ENCODE results near the gene PNPLA2.

Gene PNPLA2

DNA sequence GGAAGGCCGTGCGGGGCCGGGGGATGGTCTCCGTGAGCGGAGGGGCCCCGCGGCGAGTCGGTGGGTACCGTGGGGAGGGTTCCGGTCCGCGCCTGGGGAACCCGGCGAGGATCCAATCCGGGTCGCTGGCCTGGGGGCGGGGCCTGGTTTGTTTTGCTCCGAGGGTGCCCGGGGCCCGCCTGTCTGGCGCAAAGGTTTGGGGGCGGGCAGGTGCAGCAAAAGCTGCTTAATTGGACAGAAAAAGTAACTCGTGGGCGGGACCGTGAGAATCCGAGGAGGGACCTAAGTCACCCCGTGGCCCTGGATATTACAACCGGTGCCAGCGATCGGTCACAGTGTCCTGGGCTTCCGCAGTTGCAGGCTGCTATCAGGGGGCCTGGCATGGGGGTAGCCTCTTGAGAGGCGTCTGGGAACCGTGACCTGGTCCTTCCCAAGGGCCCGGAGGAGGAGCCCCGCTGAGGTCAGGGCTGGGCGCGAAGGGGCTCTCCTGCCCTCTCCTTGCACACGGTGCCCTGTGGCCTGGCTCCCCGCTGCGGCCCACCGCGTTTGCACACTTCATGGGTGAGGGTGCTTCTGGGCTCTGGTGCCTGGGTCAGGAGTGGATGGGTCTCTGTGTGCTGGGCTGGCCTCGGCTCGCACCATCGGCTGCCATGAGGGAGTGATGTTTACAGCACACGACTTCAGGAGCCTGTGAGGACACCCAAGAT is 1.4 kb downstream of the PNPLA2 start:
- DNase-seq: peak; percentile 85

DNA sequence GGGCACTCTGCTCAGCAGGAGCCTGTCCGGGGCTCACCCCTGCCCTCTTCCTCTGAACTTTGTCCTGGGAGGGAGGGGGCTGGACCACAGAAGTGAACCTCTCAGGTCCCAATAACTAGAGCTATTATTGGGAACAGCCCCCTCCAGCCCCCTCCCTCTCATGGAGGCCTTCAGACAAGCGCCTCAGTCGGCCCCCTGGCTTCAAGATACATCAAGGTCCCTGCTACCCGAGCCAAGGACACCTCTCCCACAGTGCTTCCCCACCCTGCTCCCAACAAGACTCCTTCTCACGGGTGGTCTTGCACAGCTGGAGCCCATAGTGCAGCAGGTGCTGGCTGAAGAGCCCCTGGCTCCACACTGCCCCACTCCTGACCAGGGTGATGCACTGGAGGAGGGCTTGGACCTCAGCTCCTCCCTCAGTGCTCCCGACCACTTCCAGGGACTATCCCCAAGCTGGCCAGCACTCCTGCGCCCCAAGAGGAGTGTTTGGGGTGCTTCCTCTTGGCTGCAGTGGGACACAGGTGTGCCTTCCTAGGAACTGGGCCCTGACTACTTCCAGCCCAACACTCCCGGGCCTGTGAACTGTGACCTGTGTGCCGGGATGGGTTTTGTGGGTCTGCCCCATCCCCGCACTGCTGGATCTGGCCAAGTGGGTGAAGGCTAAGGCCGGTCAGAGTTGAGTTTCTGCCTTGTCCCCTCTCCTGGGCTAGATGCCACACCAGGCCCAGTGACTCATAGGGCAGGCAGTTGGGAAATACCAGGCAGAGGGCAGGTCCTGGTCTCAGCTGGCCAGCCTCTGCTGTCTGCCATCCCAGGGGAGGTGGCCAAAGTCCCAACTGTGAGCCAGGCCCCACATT is 2.2 kb downstream of the PNPLA2 start:
- DNase-seq: no peak

DNA sequence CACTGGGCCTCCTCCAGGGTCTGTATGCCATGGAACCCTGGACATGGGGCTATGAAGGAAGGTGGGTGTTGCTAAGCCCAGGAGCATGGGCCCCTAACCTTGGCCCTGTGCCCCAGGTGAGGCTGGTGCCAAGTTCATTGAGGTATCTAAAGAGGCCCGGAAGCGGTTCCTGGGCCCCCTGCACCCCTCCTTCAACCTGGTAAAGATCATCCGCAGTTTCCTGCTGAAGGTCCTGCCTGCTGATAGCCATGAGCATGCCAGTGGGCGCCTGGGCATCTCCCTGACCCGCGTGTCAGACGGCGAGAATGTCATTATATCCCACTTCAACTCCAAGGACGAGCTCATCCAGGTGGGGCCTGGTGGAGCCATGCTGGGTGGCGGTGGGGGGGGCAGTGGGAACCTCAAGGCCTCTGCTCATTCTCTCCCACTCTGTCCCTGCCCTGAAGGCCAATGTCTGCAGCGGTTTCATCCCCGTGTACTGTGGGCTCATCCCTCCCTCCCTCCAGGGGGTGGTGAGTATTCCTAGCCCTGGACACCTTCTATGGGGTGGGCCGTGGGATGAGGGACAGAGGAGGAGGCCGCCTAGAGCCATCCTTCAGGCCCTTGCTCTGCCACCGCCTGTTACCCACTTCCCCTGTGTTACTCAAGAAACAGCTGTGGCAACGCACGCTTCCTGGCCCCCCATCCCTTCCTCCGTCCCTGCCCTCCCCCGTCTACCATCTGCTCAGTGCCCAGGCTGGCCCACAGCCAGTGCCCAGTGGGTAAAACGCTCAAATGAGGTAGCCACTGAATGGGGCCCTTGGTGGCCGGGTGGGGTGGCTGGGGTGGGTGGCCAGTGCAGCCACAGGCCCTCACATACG is 3.0 kb downstream of the PNPLA2 start:
- no peak for DNase-seq

DNA sequence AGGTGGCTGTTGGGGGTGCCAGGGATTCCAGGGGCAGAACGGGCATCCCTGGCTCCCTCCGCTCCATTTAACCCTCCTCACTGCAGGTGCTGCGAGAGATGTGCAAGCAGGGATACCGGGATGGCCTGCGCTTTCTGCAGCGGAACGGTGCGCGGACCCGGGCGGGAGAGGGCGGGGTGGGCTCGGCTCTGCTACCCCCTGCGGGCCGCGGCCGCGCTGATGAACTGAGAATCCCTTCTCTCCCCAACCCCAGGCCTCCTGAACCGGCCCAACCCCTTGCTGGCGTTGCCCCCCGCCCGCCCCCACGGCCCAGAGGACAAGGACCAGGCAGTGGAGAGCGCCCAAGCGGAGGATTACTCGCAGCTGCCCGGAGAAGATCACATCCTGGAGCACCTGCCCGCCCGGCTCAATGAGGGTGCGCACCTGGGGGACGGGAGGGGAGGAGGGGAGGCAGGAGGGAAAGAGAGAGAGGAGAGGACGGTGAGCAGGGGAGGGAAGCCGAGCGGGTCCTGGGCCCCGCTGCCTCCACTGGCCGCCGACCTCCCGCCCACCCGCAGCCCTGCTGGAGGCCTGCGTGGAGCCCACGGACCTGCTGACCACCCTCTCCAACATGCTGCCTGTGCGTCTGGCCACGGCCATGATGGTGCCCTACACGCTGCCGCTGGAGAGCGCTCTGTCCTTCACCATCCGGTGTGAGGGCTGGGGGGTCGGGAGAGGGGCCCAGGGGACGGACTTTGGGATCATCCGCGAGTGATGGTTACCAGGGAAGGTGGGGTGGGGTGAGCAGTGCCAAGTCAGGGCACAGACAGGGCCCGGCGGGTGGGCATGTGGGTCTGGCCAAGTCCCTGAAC is 5.0 kb downstream of the PNPLA2 start:
- DNase-seq: no peak

DNA sequence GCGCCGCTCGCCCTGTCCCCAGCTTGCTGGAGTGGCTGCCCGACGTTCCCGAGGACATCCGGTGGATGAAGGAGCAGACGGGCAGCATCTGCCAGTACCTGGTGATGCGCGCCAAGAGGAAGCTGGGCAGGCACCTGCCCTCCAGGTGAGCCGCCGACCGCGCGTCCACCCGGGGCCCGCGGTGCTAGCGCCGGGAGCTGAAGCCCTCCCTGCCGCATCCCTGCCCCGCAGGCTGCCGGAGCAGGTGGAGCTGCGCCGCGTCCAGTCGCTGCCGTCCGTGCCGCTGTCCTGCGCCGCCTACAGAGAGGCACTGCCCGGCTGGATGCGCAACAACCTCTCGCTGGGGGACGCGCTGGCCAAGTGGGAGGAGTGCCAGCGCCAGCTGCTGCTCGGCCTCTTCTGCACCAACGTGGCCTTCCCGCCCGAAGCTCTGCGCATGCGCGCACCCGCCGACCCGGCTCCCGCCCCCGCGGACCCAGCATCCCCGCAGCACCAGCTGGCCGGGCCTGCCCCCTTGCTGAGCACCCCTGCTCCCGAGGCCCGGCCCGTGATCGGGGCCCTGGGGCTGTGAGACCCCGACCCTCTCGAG is 5.7 kb downstream of the PNPLA2 start:
- DNase-seq: no peak

DNA sequence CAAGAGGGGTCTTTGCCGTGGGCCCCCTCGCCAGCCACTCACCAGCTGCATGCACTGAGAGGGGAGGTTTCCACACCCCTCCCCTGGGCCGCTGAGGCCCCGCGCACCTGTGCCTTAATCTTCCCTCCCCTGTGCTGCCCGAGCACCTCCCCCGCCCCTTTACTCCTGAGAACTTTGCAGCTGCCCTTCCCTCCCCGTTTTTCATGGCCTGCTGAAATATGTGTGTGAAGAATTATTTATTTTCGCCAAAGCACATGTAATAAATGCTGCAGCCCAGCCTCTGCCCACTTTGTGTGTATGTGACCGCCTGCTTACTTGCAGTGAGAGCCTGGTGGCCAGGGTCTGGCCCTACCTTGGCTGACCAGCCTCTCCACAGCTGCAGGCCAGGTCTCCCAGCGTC is 6.2 kb downstream of the PNPLA2 start:
- no peak for DNase-seq

DNA sequence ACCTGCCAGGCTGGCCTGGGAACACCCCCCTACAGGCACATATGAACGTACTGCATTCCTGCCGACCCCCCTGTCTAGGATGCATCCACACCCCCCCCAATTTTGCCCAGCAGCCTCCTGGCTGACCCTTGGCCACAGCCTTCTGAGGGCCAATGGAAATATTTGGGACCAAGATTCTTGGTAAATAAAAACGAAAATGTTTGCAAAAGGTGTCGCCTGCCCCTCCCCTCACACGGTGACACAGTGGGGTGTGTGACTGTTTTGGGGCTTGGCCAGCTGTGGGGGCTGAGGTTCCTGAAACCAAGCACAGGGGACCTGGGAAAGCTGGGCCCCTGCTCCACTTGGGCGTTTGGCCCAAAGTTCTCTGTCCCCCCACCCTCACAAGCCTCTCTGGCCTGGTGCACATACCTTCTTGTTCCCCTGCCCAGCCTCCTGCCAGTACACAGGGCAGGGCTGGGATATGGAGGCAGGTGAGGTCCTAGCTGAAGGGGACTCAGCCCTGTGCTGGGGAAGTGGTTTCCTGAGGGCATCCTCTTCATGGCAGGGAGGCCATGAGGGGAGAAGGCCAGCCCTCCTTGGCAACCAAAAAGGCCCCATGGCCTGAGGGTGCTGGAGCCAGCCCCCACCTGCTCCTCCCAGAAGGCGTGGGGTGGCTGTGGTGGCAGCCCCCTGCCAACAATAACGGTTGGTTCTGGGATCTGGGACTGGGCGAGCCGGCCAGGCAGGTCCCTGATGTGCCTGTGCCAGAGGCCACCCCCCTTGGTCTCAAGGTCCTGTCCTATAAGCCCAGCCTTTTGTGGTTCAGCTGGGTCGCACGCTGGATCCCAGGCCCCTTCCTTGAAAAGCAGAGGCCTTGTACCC is 6.9 kb downstream of the PNPLA2 start:
- DNase-seq: no peak

DNA sequence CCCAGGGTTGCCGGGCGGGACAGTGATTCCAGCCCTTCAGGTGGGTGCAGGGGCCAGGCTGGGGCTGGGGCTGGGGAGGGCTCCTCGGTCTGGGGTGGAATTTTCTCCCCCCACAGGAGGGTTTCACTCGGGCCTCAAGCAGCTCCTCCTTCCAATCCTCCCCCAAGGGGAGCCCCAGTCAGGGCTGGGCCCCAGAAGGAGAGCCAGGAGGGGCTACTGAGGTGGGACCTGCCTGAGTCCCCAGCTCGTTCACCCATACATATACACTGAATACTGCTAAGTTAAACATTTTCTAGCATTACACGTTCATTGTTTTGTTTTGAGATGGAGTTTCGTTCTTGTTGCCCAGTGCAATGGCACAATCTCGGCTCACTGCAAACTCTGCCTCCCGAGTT is 7.5 kb downstream of the PNPLA2 start:
- DNase-seq: no peak

DNA sequence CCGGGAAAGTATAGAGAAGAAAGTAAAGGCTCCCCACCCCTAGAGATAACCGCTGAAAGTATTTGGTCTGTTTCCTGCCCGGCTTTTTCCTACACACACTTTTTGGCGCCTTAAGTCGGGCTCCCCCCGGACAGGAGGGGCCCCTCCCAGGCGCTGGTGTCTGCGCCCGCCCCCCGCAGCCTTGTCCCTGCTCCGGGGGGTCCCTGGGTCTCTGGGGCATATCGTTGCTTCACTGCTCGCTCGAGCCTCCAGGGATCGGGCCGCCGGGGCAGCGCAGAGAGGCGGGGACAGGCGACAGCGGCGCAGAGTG is 8.1 kb downstream of the PNPLA2 start:
- no peak for DNase-seq

DNA sequence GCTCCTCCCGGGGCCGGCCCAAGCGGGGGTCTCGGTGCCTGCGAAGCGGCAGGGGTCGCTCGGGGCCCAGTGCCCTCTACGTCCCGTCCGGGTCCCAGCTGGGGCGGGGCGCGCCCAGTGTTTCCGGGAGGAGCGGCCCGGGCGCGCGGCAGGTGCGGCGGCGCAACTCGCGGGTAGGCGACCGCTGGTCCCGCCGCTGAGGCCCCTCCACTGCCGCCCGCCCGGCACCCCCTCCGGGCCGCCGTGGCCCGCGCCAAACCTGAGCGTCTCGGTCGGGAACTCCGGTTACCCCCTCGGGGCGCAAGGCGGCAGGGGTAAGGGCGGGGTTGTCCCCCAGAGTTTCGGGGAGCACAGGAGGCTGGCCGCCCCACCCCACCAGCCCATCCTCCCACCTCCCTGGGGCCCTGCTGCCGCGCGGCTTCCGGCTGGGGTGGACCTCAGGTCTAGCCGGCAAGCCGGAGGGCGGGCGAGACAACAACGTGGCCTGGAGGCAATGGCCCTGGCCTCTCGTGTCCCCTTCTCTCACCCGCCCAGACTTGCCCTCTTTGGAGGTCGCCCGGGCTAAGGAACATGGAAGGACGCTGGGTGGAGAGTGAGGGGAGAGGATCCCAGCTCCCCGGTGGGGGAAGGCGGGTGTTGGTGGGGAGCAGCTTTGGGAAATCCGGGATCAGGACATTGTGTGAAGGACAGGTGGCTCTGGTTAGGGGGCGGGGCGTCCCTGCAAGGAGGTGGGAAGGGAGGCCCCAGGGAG is 8.6 kb downstream of the PNPLA2 start:
- no peak for DNase-seq

DNA sequence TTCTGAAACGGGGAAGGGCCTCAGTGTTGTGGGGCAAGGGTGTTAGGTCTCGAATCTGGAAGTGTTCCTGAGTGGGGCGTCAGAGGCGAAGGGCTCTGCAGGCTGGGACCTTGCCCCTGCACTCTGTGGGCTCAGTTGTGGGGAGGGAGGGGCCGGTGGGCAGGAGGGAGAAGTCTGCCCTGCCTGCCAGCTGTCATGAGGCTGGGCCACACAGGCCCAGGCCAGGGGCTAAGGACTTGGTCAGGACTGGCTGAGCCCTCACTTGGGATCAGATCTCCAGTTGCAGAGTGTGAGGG is 9.1 kb downstream of the PNPLA2 start, which contains the start of gene CRACR2B:
Gene CRACR2B, plus strand, starts transcription at position 23 of the 296 bp plus-strand sequence. CDS start 689 bp downstream, outside the sequence.
- DNase-seq: no peak

DNA sequence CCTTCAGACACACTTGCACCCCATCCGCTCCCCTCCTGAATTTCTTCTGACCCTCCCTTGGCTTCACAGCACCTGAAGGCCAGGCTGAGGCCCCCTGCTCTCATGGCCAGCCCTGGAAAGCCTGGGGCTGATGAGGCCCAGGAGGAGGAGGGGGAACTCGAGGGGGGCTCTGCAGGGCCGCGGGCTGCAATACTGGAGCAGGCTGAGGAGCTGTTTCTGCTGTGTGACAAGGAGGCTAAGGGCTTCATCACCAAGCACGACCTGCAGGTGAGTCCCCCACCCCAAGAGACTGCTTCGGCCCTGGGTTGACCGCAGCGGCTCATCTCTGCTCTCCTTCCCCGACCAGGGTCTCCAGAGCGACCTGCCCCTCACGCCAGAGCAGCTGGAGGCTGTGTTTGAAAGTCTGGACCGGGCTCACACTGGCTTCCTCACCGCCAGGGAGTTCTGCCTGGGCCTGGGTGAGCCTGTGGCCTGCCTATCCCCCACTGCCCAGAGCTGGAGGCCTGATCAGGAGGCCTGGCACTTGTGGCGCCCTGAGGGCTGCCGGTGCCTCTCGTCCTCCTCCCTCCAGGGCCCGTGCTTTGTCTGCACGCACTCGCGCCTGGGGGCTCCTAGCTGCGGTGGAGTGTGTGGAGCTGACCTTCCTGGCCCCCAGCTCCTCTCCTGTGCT is 9.9 kb downstream of the PNPLA2 start:
- no peak for DNase-seq

DNA sequence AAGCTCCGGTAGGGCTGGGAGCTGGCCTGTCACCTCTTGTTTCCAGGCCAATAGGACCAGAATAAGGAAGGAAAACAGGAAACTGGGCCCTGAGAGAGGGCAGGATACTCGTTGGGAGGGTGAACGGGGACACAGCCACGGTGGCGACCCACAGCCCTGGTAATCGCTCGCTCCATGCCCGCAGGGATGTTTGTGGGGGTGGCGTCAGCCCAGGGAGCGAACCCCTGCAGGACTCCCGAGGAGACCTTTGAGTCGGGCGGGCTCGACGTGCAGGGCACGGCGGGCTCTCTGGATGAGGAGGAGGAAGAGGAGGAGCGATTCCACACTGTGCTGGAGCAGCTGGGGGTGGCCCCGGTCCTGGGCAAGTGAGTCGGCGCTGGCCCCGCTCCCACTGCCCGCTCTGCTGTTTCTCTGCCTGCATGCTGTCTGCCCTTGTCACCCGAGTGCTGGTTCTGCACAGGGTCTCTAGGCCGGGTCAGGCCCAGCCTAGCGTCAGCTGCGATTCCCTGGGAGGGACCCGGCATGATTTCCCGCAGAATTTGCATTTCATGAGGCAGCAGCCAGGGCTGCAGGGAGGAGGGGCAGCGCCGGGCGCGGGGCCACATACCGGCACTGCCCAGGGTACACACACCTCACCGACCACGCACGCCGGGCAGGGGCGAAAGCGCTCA is 10.6 kb downstream of the PNPLA2 start:
- DNase-seq: no peak

DNA sequence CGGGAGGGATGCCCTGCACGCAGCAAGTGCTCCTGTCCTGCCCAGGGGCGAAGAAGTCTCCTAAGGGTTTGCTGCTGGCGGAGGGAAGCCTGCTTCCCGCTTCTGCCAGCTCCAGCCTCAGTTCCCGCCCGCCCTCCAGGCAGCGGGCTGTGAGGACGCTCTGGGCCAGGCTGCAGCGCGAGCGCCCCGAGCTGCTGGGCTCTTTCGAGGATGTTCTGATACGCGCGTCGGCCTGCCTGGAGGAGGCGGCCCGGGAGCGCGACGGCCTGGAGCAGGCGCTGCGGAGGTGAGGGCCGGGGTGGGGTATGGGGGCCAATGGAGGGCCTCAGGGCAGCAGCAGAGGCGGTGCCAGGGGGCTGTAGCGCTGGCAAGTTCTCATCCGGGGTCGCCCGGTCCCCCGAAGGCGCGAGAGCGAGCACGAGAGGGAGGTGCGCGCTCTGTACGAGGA is 11.2 kb downstream of the PNPLA2 start:
- no peak for DNase-seq

DNA sequence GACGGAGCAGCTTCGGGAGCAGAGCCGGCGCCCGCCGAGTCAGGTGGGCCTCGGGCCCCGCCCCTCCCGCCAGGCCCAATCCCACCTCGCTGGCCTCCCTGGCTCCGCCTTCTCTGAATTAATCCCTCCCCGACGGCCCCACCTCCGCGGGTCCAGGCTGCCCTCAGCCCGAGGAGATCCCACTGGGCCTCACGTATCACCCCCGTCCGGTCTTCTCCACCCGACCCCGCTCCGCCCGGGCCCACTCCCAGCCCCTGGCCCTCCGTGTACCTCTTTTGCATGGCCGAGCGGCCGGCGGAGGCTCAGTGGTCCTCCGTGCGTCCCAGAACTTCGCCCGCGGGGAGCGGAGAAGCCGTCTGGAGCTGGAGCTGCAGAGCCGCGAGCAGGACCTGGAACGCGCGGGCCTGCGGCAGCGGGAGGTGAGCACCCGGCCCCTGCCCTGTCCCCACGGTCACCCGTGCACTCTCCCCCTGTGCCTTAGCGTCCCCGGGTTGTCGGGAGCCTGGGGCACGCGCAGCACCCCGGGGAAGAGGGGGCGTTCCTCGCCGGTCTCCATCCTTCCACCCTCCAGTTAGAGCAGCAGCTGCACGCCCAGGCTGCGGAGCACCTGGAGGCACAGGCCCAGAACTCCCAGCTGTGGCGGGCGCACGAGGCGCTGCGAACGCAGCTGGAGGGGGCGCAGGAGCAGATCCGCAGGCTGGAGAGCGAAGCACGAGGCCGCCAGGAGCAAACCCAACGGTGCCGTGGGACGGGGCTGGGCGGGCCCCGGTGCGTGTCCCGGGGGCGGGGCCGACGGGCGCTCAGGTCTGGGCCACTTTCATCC is 11.8 kb downstream of the PNPLA2 start:
- no peak for DNase-seq

DNA sequence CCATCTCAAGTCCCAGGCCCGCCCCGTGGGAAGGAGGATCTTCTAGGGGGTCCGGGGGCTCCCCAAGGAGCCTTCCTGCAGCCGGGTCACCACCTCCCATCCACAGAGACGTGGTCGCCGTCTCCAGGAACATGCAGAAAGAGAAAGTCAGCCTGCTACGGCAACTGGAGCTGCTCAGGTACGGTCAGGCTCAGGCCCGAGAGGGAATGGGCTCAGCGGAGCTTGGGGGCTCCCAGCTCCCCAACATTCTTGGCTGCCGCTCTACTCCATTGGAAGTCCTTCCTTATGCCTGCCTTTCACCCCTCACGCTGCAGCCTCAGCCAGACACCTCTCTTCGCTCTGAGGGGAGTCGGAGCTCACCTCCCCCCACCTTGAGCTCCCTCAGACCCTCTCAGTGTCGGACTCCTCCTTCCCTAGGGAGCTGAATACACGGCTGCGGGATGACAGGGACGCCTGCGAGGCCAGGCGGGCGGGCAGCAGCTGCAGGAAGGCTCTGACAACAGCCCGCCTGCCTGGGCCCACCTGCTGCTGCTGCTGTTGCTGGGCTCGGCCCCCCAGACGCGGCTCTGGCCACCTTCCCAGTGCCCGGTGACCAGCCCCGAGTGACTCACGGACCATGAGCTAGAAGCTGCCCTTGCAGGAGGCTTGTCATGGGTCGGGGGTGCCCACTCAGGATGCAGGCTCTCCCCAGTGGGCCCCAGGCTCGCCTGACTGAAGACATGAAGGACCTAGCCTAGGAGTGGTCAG is 12.6 kb downstream of the PNPLA2 start:
- DNase-seq: no peak

DNA sequence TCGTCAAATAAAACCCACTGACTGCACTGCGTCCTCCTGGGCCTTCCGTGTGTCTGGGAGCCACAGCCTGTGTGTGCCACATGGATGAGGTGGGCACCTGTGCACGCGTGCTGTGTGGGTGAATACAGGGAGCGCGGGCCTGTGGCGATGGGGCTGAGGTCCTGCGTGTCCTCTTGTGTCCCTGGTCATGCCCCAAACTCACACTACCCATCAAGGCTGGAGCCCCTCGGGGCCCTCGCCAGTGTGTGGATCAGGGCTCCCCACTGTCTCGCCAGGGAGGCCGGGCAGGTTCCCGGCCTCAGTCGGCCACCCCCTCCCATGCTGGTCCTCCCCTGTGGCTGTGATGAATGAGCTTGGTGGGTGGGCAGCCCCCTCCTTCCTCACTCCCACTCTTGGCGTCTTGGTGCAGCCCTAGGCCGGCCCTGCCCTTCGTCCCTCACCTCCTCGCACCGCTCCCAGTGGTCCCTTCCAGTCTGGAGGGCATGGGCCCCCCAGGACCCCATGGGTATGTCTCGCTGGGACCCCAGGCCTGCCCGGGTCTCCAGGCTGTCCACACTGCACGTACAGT is 13.3 kb downstream of the PNPLA2 start:
- DNase-seq: no peak

All from activated T-cell treated with anti-CD3 and anti-CD28 coated beads for 4 hours (primary cell).